NOMO-1 (cell line): ENCODE results near the gene NPAS4.
"Not testable (repeated sequence)": the region's sequence is repeated elsewhere in the genome, so short reads cannot be mapped to it uniquely, and the experiment has no call there.

Experiments used
- DNase-seq, 2 experiments: peaks; one replicate each; lab custom pipeline; 2025; ENCODE audit not compliant: unreplicated experiment in 2 of 2; lab: John Stamatoyannopoulos, UW

Gene NPAS4

GRCh38 chr11:66420671-66421476 lies at the start of gene NPAS4:
Gene NPAS4 (plus strand): TSS chr11:66421035. CDS start chr11:66421180, 145 bp downstream.
- no peak for DNase-seq

- DNase-seq: peak; percentile 65 to 89
Measured at GRCh38 chr11:66371627-66372415, 49.0 kb upstream of the NPAS4 start, which contains the start of gene SLC29A2. Gene SLC29A2 (minus strand): TSS chr11:66371760. CDS start chr11:66371591, 169 bp downstream.

- DNase-seq: no peak
Measured at GRCh38 chr11:66373265-66373664, 47.6 kb upstream of the NPAS4 start.

- not testable (repeated sequence) for DNase-seq
Measured at GRCh38 chr11:66373690-66374287, 47.0 kb upstream of the NPAS4 start.

- not testable (repeated sequence) for DNase-seq
Measured at GRCh38 chr11:66380264-66380663, 40.6 kb upstream of the NPAS4 start.

GRCh38 chr11:66384316-66384715 lies 36.5 kb upstream of the NPAS4 start:
- DNase-seq: not testable (repeated sequence)

GRCh38 chr11:66386171-66387069 lies 34.4 kb upstream of the NPAS4 start:
- DNase-seq: peak; percentile 73 to 78

- DNase-seq: peak; percentile 58 to 66
Measured at GRCh38 chr11:66388780-66389386, 32.0 kb upstream of the NPAS4 start.

- DNase-seq: peak in 1 of 2 experiments; percentile 20
Measured at GRCh38 chr11:66391322-66391721, 29.5 kb upstream of the NPAS4 start.

- no peak for DNase-seq
Measured at GRCh38 chr11:66393954-66394353, 26.9 kb upstream of the NPAS4 start.

- no peak for DNase-seq
Measured at GRCh38 chr11:66407651-66408050, 13.2 kb upstream of the NPAS4 start.

- DNase-seq: peak; percentile 83 to 86
Measured at GRCh38 chr11:66408488-66409214, 12.2 kb upstream of the NPAS4 start.

- no peak for DNase-seq
Measured at GRCh38 chr11:66409226-66409625, 11.6 kb upstream of the NPAS4 start.

GRCh38 chr11:66410191-66410590 lies 10.6 kb upstream of the NPAS4 start:
- DNase-seq: no peak

GRCh38 chr11:66411323-66411722 lies 9.5 kb upstream of the NPAS4 start:
- no peak for DNase-seq

GRCh38 chr11:66412110-66412509 lies 8.7 kb upstream of the NPAS4 start:
- no peak for DNase-seq

GRCh38 chr11:66413167-66413566 lies 7.7 kb upstream of the NPAS4 start:
- DNase-seq: no peak

GRCh38 chr11:66414120-66414934 lies 6.5 kb upstream of the NPAS4 start:
- no peak for DNase-seq
